Measurements from ENCODE around the gene ME3. TPM values are rescaled to one million over a fixed set of nuclear protein-coding genes. Genes with fewer than 3 reads are reported as not detected.

ME3 gene
- total RNA-seq, 2 donors from 2014 or later = 62.4 to 62.5 TPM

- TF ChIP-seq CTCF (IDR thresholded peaks at IDR 0.05) = no peak
- Histone ChIP-seq H3K4me1 (ENCODE audit: control insufficient read depth in 1 of 2, low read depth in 2 of 2) (peaks cover 0 to 50% of the 10 kb centered on the region in 2 donors), H3K36me3 (no peaks in the 10 kb centered on the region), H3K9me3 (no peaks in the 10 kb centered on the region), H3K27ac (peak overlapping the region; percentile 84), H3K4me3 (no peak overlapping the region), H3K27me3 (replicated peaks; ENCODE audit: insufficient read depth) (no peaks in the 10 kb centered on the region)
- no peak for DNase-seq (ENCODE audit: low spot score)
- ATAC-seq (ENCODE audit: insufficient number of reproducible peaks, low FRiP score, low read depth) = no peak
These were observed 833 bp upstream of the ME3 start for GRCh38 chr11:86673055-86673843.

GRCh38 chr11:86671531-86672006, 847 bp downstream of the ME3 start:
- Histone ChIP-seq H3K27ac (peak overlapping the region; percentile 84), H3K27me3 (replicated peaks; ENCODE audit: insufficient read depth) (no peaks in the 10 kb centered on the region), H3K4me3 (peak overlapping the region; percentile 87), H3K4me1 (ENCODE audit: control insufficient read depth in 1 of 2, low read depth in 2 of 2) (peaks cover 0 to 52% of the 10 kb centered on the region in 2 donors), H3K36me3 (no peaks in the 10 kb centered on the region), H3K9me3 (no peaks in the 10 kb centered on the region)
- ATAC-seq (ENCODE audit: insufficient number of reproducible peaks, low FRiP score, low read depth) (no peak), DNase-seq (ENCODE audit: low spot score) (no peak)
- peak; percentile 9 for TF ChIP-seq CTCF (IDR thresholded peaks at IDR 0.05)

GRCh38 chr11:86670911-86671310, 1.5 kb downstream of the ME3 start:
- Histone ChIP-seq H3K4me1 (ENCODE audit: control insufficient read depth in 1 of 2, low read depth in 2 of 2) (peaks cover 0 to 55% of the 10 kb centered on the region in 2 donors), H3K27ac (peak overlapping the region; percentile 84), H3K36me3 (no peaks in the 10 kb centered on the region), H3K4me3 (peak overlapping the region; percentile 87), H3K9me3 (no peaks in the 10 kb centered on the region), H3K27me3 (replicated peaks; ENCODE audit: insufficient read depth) (no peaks in the 10 kb centered on the region)
- TF ChIP-seq CTCF (IDR thresholded peaks at IDR 0.05) = no peak
- ATAC-seq (ENCODE audit: insufficient number of reproducible peaks, low FRiP score, low read depth) (no peak), DNase-seq (ENCODE audit: low spot score) (no peak)

GRCh38 chr11:86670181-86670580, 2.2 kb downstream of the ME3 start:
- Histone ChIP-seq H3K27me3 (replicated peaks; ENCODE audit: insufficient read depth) (no peaks in the 10 kb centered on the region), H3K4me1 (ENCODE audit: control insufficient read depth in 1 of 2, low read depth in 2 of 2) (peaks cover 0 to 51% of the 10 kb centered on the region in 2 donors), H3K9me3 (no peaks in the 10 kb centered on the region), H3K27ac (no peak overlapping the region), H3K36me3 (no peaks in the 10 kb centered on the region), H3K4me3 (no peak overlapping the region)
- ATAC-seq (ENCODE audit: insufficient number of reproducible peaks, low FRiP score, low read depth) (no peak), DNase-seq (ENCODE audit: low spot score) (no peak)
- TF ChIP-seq CTCF (IDR thresholded peaks at IDR 0.05) = no peak

GRCh38 chr11:86669424-86669823, 3.0 kb downstream of the ME3 start:
- Histone ChIP-seq H3K4me1 (ENCODE audit: control insufficient read depth in 1 of 2, low read depth in 2 of 2) (peaks cover 0 to 43% of the 10 kb centered on the region in 2 donors), H3K27ac (no peak overlapping the region), H3K4me3 (no peak overlapping the region), H3K27me3 (replicated peaks; ENCODE audit: insufficient read depth) (no peaks in the 10 kb centered on the region), H3K36me3 (no peaks in the 10 kb centered on the region), H3K9me3 (no peaks in the 10 kb centered on the region)
- DNase-seq (ENCODE audit: low spot score) (no peak), ATAC-seq (ENCODE audit: insufficient number of reproducible peaks, low FRiP score, low read depth) (no peak)
- TF ChIP-seq CTCF (IDR thresholded peaks at IDR 0.05) = no peak

Measured in thoracic aorta (tissue), 2 donors.